ENCODE measurements around the gene MYL6B. TPM values are rescaled to one million over a fixed set of nuclear protein-coding genes. Genes with fewer than 3 reads are reported as not detected.

MYL6B gene
- 42.3 to 44.9 TPM (median 44.9 TPM) in 3 replicates for polyA plus RNA-seq
- 13.2 TPM for polyA plus RNA-seq (2011; ENCODE audit: low read depth)
- polyA plus RNA-seq (2011; cell fraction: cytosol; rRNA removed), result 27.5 and 46.7 TPM in 2 replicates
- polyA plus RNA-seq (2011; cell fraction: nucleus; rRNA removed), result 15.4 and 19.3 TPM in 2 replicates
- 10.7 and 62.3 TPM in 2 replicates for polyA plus RNA-seq (2012; ENCODE audit: low replicate concordance)
- 15.8 to 39.8 TPM (median 21.1 TPM) in 3 replicates for polyA minus RNA-seq
- 25.9 TPM for polyA minus RNA-seq (2011; cell fraction: cytosol; rRNA and poly(A)+ RNA removed)
- 3.8 and 4.3 TPM in 2 replicates for polyA minus RNA-seq (2011; cell fraction: nucleus; rRNA and poly(A)+ RNA removed)

DNA sequence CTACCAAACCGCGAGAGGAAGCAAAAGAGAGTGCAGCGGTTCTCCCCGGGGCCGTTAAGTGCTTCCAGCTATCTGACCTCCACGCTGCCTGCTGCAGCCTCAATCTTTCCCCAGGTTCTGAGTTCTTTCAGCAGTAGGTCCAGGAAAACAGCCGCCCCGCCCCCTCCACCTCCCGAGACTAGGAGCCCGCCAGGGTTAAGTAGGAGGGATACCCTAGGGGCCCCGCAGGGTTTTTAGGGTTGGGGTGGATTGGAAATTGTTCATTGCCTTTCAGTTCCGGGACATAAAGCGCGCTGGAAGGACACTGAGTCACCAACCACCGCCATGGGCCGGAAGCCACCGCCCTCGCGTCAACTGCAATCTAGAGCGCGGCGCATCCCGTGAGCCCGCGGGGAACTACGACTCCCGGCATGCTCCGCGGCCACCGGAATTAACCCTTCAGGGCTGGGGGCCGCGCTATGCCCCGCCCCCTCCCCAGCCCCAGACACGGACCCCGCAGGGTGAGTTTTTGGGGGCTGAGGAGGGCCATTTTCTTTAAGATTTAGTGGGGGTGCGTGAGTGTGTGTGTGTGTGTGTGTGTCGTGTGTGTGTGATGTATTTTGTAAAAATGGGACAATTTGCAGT, at the start of gene MYL6B:
TSS of gene MYL6B (plus strand) at position 456 of the 624 bp plus-strand sequence. CDS start 1,332 bp downstream, outside the sequence.
- Histone ChIP-seq H3K9me1 (ENCODE audit: control insufficient read depth, extremely low read depth, insufficient read depth, low read length) (no peaks in the 10 kb centered on the region), H3K79me2 (ENCODE audit: control insufficient read depth, insufficient read depth, low read length) (no peaks in the 10 kb centered on the region), H4K20me1 (ENCODE audit: control insufficient read depth, extremely low read depth, insufficient read depth, low read length) (no peaks in the 10 kb centered on the region), H3K36me3 (ENCODE audit: control insufficient read depth in 2 of 2, extremely low read depth in 1 of 2, insufficient read depth in 2 of 2, low read length in 2 of 2) (peaks cover 0 to 6% of the 10 kb centered on the region in 2 experiments), H2AFZ (ENCODE audit: control insufficient read depth, low read length) (peak within 1 kb of the TSS; percentile 93), H3K4me2 (ENCODE audit: control insufficient read depth, extremely low read depth, insufficient read depth, low read depth, low read length) (peak within 1 kb of the TSS; percentile 99), H3K4me1 (ENCODE audit: control insufficient read depth, extremely low read depth, insufficient read depth, low read length) (peaks cover 16% of the 10 kb centered on the region), H3K27ac (ENCODE audit: control insufficient read depth, insufficient read depth, low read length) (peak within 1 kb of the TSS; percentile 89), H3K4me3 (ENCODE audit: control insufficient read depth in 2 of 3, extremely low read depth in 1 of 3, insufficient read depth in 2 of 3, low read depth in 1 of 3, low read length in 3 of 3) (peak within 1 kb of the TSS; percentile 54 to 84 (median 74)), H3K9me3 (ENCODE audit: control insufficient read depth, low read depth, low read length) (no peaks in the 10 kb centered on the region), H3K27me3 (ENCODE audit: control insufficient read depth, extremely low read depth, insufficient read depth, low read length) (no peaks in the 10 kb centered on the region), H3K9ac (ENCODE audit: control insufficient read depth, extremely low read depth, insufficient read depth, low read length) (peak within 1 kb of the TSS; percentile 87)
- dilution Hi-C loops (cut with MboI; ENCODE audit: extremely low pct_ligation_motif_present, low sequenced_read_pairs), result no loop called here
- TF ChIP-seq, protein P1, sequence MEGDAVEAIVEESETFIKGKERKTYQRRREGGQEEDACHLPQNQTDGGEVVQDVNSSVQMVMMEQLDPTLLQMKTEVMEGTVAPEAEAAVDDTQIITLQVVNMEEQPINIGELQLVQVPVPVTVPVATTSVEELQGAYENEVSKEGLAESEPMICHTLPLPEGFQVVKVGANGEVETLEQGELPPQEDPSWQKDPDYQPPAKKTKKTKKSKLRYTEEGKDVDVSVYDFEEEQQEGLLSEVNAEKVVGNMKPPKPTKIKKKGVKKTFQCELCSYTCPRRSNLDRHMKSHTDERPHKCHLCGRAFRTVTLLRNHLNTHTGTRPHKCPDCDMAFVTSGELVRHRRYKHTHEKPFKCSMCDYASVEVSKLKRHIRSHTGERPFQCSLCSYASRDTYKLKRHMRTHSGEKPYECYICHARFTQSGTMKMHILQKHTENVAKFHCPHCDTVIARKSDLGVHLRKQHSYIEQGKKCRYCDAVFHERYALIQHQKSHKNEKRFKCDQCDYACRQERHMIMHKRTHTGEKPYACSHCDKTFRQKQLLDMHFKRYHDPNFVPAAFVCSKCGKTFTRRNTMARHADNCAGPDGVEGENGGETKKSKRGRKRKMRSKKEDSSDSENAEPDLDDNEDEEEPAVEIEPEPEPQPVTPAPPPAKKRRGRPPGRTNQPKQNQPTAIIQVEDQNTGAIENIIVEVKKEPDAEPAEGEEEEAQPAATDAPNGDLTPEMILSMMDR (optimal IDR thresholded peaks at IDR 0.05 in 1 of 3, IDR thresholded peaks at IDR 0.05 in 1 of 3, conservative IDR thresholded peaks at IDR 0.05 in 1 of 3; ENCODE audit: extremely low read depth in 1 of 3, insufficient read depth in 2 of 3, low read length in 3 of 3), result no peak
- no peak for TF ChIP-seq EZH2 (IDR thresholded peaks at IDR 0.05; ENCODE audit: low read length)
- FAIRE-seq (peak; percentile 79), DNase-seq (ENCODE audit: low read depth, low spot score) (no peak)

DNA sequence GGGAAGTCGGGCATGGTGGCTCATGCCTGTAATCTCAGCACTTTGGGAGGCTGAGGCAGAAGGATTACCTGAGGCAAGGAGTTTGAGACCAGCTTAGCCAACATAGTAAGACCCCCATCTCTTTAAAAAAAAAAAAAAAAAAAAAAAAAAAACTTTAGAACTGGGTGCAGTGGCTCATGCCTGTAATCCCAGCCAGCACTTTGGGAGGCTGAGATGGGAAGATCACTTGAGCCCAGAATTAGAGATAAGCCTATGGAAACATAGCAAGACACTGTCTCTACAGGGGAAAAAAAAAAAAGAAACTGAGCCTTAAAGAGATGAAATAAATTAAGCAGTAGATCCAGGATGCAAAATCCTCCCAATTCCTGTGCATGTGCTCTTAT, 49.7 kb upstream of the MYL6B start:
- TF ChIP-seq EZH2 (IDR thresholded peaks at IDR 0.05; ENCODE audit: low read length), result no peak
- TF ChIP-seq, protein P1 (optimal IDR thresholded peaks at IDR 0.05 in 1 of 3, IDR thresholded peaks at IDR 0.05 in 1 of 3, conservative IDR thresholded peaks at IDR 0.05 in 1 of 3; ENCODE audit: extremely low read depth in 1 of 3, insufficient read depth in 2 of 3, low read length in 3 of 3), result no peak
- Histone ChIP-seq H3K36me3 (ENCODE audit: control insufficient read depth in 2 of 2, extremely low read depth in 1 of 2, insufficient read depth in 2 of 2, low read length in 2 of 2) (peaks cover 12 to 15% of the 10 kb centered on the region in 2 experiments), H3K4me1 (ENCODE audit: control insufficient read depth, extremely low read depth, insufficient read depth, low read length) (peaks cover 21% of the 10 kb centered on the region), H3K4me3 (ENCODE audit: control insufficient read depth in 2 of 3, extremely low read depth in 1 of 3, insufficient read depth in 2 of 3, low read depth in 1 of 3, low read length in 3 of 3) (no peak overlapping the region), H3K9ac (ENCODE audit: control insufficient read depth, extremely low read depth, insufficient read depth, low read length) (no peak overlapping the region), H3K27ac (ENCODE audit: control insufficient read depth, insufficient read depth, low read length) (no peak overlapping the region), H3K27me3 (ENCODE audit: control insufficient read depth, extremely low read depth, insufficient read depth, low read length) (no peaks in the 10 kb centered on the region), H3K4me2 (ENCODE audit: control insufficient read depth, extremely low read depth, insufficient read depth, low read depth, low read length) (no peak overlapping the region), H3K9me1 (ENCODE audit: control insufficient read depth, extremely low read depth, insufficient read depth, low read length) (no peaks in the 10 kb centered on the region), H3K9me3 (ENCODE audit: control insufficient read depth, low read depth, low read length) (no peaks in the 10 kb centered on the region), H3K79me2 (ENCODE audit: control insufficient read depth, insufficient read depth, low read length) (peaks cover 33% of the 10 kb centered on the region), H2AFZ (ENCODE audit: control insufficient read depth, low read length) (no peak overlapping the region), H4K20me1 (ENCODE audit: control insufficient read depth, extremely low read depth, insufficient read depth, low read length) (peaks cover 6% of the 10 kb centered on the region)
- dilution Hi-C loops (cut with MboI; ENCODE audit: extremely low pct_ligation_motif_present, low sequenced_read_pairs), result no loop called here
- FAIRE-seq (no peak), DNase-seq (ENCODE audit: low read depth, low spot score) (no peak)

All from keratinocyte (primary cell).